SU-DHL-6 (cell line): ENCODE data around the gene CLTB.
A peak's percentile ranks its signal among the peaks of the same experiment; 100 is the strongest.

Source experiments
- H2AFZ ChIP-seq: fragments of 200-600 bp; sonication (generic); 2 replicates; pipeline ENCODE4 v1.6.1; 2014; ENCODE audit warnings: low read depth, mild to moderate bottlenecking, moderate library complexity, mixed read lengths, antibody characterized with exemption, low read length; ENCODE audit not compliant: severe bottlenecking
- H3F3A ChIP-seq: fragments of 200-600 bp; shearing (Covaris generic); 2 replicates; pipeline ENCODE4 v1.6.0; 2016; ENCODE audit warnings: antibody characterized with exemption, mild to moderate bottlenecking; ENCODE audit not compliant: insufficient read depth
- H3K27ac ChIP-seq: fragments of 200-600 bp; sonication (generic); 2 replicates; pipeline ENCODE4 v1.5.1; 2016; ENCODE audit warnings: low read depth, mild to moderate bottlenecking, low read length, moderate library complexity, mixed read lengths
- H3K27me3 ChIP-seq: fragments of 200-600 bp; sonication (generic), shearing (Covaris generic); 2 replicates; pipeline ENCODE4 v1.6.0; 2014; ENCODE audit warnings: mild to moderate bottlenecking, low read length
- H3K36me3 ChIP-seq: fragments of 200-600 bp; sonication (generic); 2 replicates; pipeline ENCODE4 v1.6.1; 2014; ENCODE audit warnings: mild to moderate bottlenecking, low read length, mixed read lengths
- H3K4me2 ChIP-seq: fragments of 300-600, 200-600 bp; shearing (Covaris generic), sonication (generic); 2 replicates; pipeline ENCODE4 v1.6.0; 2014; ENCODE audit warnings: low read length, low read depth, mild to moderate bottlenecking; ENCODE audit not compliant: poor library complexity, severe bottlenecking
- H3K4me3 ChIP-seq: fragments of 200-600 bp; sonication (generic); 2 replicates; pipeline ENCODE4 v1.5.1; 2014; ENCODE audit warnings: antibody characterized with exemption, low read length, mild to moderate bottlenecking, mixed read lengths; ENCODE audit not compliant: insufficient read depth, poor library complexity, severe bottlenecking
- H3K79me2 ChIP-seq: fragments of 200-600 bp; sonication (generic); 2 replicates; pipeline ENCODE4 v1.6.1; 2014; ENCODE audit warnings: mild to moderate bottlenecking, low read length, moderate library complexity; ENCODE audit not compliant: insufficient read depth
- H3K9ac ChIP-seq: fragments of 200-600 bp; sonication (generic); 2 replicates; pipeline ENCODE4 v1.7.0; 2014; ENCODE audit warnings: mild to moderate bottlenecking, low read length
- H3K9me2 ChIP-seq: fragments of 200-600 bp; sonication (generic); replicated peaks from 2 replicates; pipeline ENCODE4 v1.6.1; 2014; ENCODE audit warnings: low read length; ENCODE audit not compliant: insufficient read depth
- H3K9me3 ChIP-seq: fragments of 200-600 bp; sonication (generic); 2 replicates; pipeline ENCODE4 v1.6.1; 2014; ENCODE audit warnings: low read length, mixed read lengths; ENCODE audit not compliant: insufficient read depth
- H4K20me1 ChIP-seq: fragments of 200-600 bp; sonication (generic); 2 replicates; pipeline ENCODE4 v1.6.1; 2014; ENCODE audit warnings: low read depth, mild to moderate bottlenecking, antibody characterized with exemption, low read length, moderate library complexity, mixed read lengths
- CTCF ChIP-seq: fragments of 200-600 bp; sonication (generic); IDR thresholded peaks from one replicate; pipeline ENCODE4 v1.5.1; 2017; ENCODE audit warnings: antibody characterized with exemption, mild to moderate bottlenecking, low read length, moderate library complexity; ENCODE audit not compliant: insufficient read depth, poor library complexity, severe bottlenecking
- EZH2phosphoT487 ChIP-seq: fragments of 200-600 bp; sonication (generic), shearing (Covaris generic); conservative IDR thresholded peaks from 2 replicates; pipeline ENCODE4 v1.6.1; 2018; ENCODE audit warnings: mild to moderate bottlenecking, antibody characterized with exemption, low read length, moderate library complexity, mixed read lengths

Gene CLTB

GRCh38 chr5:176418251-176418650, 1.9 kb upstream of the CLTB start:
- H3K27ac ChIP-seq = no peak overlapping the region
- no peaks in the 10 kb centered on the region for H3F3A ChIP-seq
- H3K9me3 ChIP-seq = no peaks in the 10 kb centered on the region
- no peaks in the 10 kb centered on the region for H3K36me3 ChIP-seq
- H2AFZ ChIP-seq = no peak overlapping the region
- H3K4me3 ChIP-seq = no peak overlapping the region
- H3K79me2 ChIP-seq = peaks cover 5% of the 10 kb centered on the region; the same call in 1 of the 2 replicates
- no peaks in the 10 kb centered on the region for H3K9me2 ChIP-seq
- TF ChIP-seq CTCF (no peak), EZH2phosphoT487 (no peak)
- H4K20me1 ChIP-seq = no peaks in the 10 kb centered on the region
- H3K9ac ChIP-seq = no peak overlapping the region
- no peak overlapping the region for H3K4me2 ChIP-seq
- H3K27me3 ChIP-seq = no peaks in the 10 kb centered on the region

GRCh38 chr5:176416965-176417364, 626 bp upstream of the CLTB start:
- Histone ChIP-seq H3K9me2 (no peaks in the 10 kb centered on the region), H3K27me3 (no peaks in the 10 kb centered on the region), H3K9me3 (no peaks in the 10 kb centered on the region), H3K4me2 (peak overlapping the region; percentile 64), H3F3A (no peaks in the 10 kb centered on the region), H3K36me3 (no peaks in the 10 kb centered on the region), H3K4me3 (peak overlapping the region; percentile 93), H3K27ac (no peak overlapping the region), H4K20me1 (no peaks in the 10 kb centered on the region), H3K79me2 (peaks cover 5% of the 10 kb centered on the region; the same call in 1 of the 2 replicates), H3K9ac (peak overlapping the region; percentile 95), H2AFZ (peak overlapping the region; percentile 37)
- no peak for TF ChIP-seq CTCF
- no peak for TF ChIP-seq EZH2phosphoT487

- H3F3A ChIP-seq = no peaks in the 10 kb centered on the region
- H4K20me1 ChIP-seq = no peaks in the 10 kb centered on the region
- H3K27me3 ChIP-seq = no peaks in the 10 kb centered on the region
- H3K79me2 ChIP-seq = peaks cover 5% of the 10 kb centered on the region; the same call in 1 of the 2 replicates
- no peaks in the 10 kb centered on the region for H3K9me3 ChIP-seq
- H3K27ac ChIP-seq = no peak overlapping the region
- no peaks in the 10 kb centered on the region for H3K36me3 ChIP-seq
- H2AFZ ChIP-seq = peak overlapping the region; percentile 99
- TF ChIP-seq CTCF (no peak), EZH2phosphoT487 (no peak)
- H3K9me2 ChIP-seq = no peaks in the 10 kb centered on the region
- H3K4me3 ChIP-seq = peak overlapping the region; percentile 93
- H3K9ac ChIP-seq = peak overlapping the region; percentile 95
- H3K4me2 ChIP-seq = peak overlapping the region; percentile 61
Measured at GRCh38 chr5:176415240-176415951, 943 bp downstream of the CLTB start.
